GM12878 (cell line): Measurements from ENCODE around the gene CDK16. TPM values are rescaled to one million over a fixed set of nuclear protein-coding genes. Genes with fewer than 3 reads are reported as not detected.

ENCODE experiments used
- ATAC-seq: fragments of 200-7000 bp; cut with Tn5 transposase; 3 replicates; pipeline ENCODE4 v1.9.1; 2020; ENCODE audit warnings: mild to moderate bottlenecking, moderate library complexity
- BruUV-seq: library from RNA; stranded (reverse); fragments of 400-500 nt; replicated peaks from 2 replicates; lab custom pipeline; 2021; lab: Mats Ljungman, UMichigan
- CTCF ChIA-PET: fragments of 300-600 bp; sonication (Branson Sonifier 250); formaldehyde crosslinking; extraction: SDS; loops from one replicate; lab custom pipeline; 2021; ENCODE audit warnings: inconsistent platforms; lab: Yijun Ruan, JAX
- POLR2A ChIA-PET: fragments of 350-600 bp; formaldehyde crosslinking; extraction: SDS; loops from one replicate; lab custom pipeline; 2021; ENCODE audit warnings: inconsistent platforms; lab: Charles Lee
- RAD21 ChIA-PET: fragments of 300-600 bp; sonication (Branson Sonifier 250); formaldehyde crosslinking; loops from one replicate; lab custom pipeline; 2023; ENCODE audit warnings: antibody characterized with exemption; ENCODE audit not compliant: unreplicated experiment; lab: Charles Lee
- SMC1A ChIA-PET: fragments of 300-600 bp; sonication (Branson Sonifier 250); formaldehyde crosslinking; loops from one replicate; lab custom pipeline; 2023; ENCODE audit not compliant: unreplicated experiment, uncharacterized antibody; lab: Charles Lee
- DNase-seq: peaks from one replicate; pipeline ENCODE4 v3.0.0-alpha.2; 2011; ENCODE audit warnings: low read depth, low spot score
- FAIRE-seq: peaks from 3 replicates; lab custom pipeline; 2011; peaks lifted over from hg19 to GRCh38; lab: Jason Lieb, UNC
- H2AFZ ChIP-seq: 2 replicates; pipeline ENCODE4 v1.6.0; 2011; ENCODE audit warnings: low read depth, low read length, control low read depth; ENCODE audit not compliant: control insufficient read depth
- H3K27ac ChIP-seq: 2 replicates; pipeline ENCODE4 v1.5.1; 2011; ENCODE audit warnings: control low read depth; ENCODE audit not compliant: control insufficient read depth, insufficient read depth
- H3K27me3 ChIP-seq, 2 experiments: replicated peaks in 1 of 2; 2 replicates each; pipeline versions ENCODE4 v1.6.0 to v1.6.1; 2011; ENCODE audit warnings: low read length in 1 of 2; ENCODE audit not compliant: control insufficient read depth in 2 of 2, insufficient read depth in 2 of 2
- H3K36me3 ChIP-seq, 2 experiments: 2 replicates each; pipeline ENCODE4 v1.5.1; 2011; ENCODE audit warnings: low read length in 1 of 2; ENCODE audit not compliant: control insufficient read depth in 2 of 2, insufficient read depth in 2 of 2
- H3K4me1 ChIP-seq: 2 replicates; pipeline ENCODE4 v1.6.1; 2011; ENCODE audit warnings: mild to moderate bottlenecking, low read length, moderate library complexity, mixed read lengths; ENCODE audit not compliant: control insufficient read depth, insufficient read depth
- H3K4me2 ChIP-seq: 2 replicates; pipeline ENCODE4 v1.6.0; 2011; ENCODE audit warnings: control low read depth; ENCODE audit not compliant: control insufficient read depth, insufficient read depth
- H3K4me3 ChIP-seq: fragments of 200-600 bp; sonication (generic); 2 replicates; pipeline ENCODE4 v1.5.1; 2016
- H3K79me2 ChIP-seq: 2 replicates; pipeline ENCODE4 v1.6.0; 2011; ENCODE audit warnings: low read length; ENCODE audit not compliant: control insufficient read depth, insufficient read depth
- H3K9ac ChIP-seq: 2 replicates; pipeline ENCODE4 v1.8.0; 2011; ENCODE audit warnings: low read length, control low read depth, mixed read lengths; ENCODE audit not compliant: control insufficient read depth, insufficient read depth
- H3K9me3 ChIP-seq: replicated peaks from 3 replicates; pipeline ENCODE4 v1.5.1; 2011; ENCODE audit warnings: mild to moderate bottlenecking, low read length; ENCODE audit not compliant: control insufficient read depth, insufficient read depth
- H4K20me1 ChIP-seq: 2 replicates; pipeline ENCODE4 v1.6.0; 2011; ENCODE audit not compliant: control insufficient read depth, insufficient read depth
- CTCF ChIP-seq, 3 experiments: IDR thresholded peaks in 2 of 3; conservative IDR thresholded peaks in 1 of 3; 2 replicates each; pipeline ENCODE4 v1.5.1; 2011; ENCODE audit warnings: low read depth in 3 of 3, low read length in 3 of 3, mild to moderate bottlenecking in 3 of 3, control low read depth in 2 of 3, moderate library complexity in 2 of 3, inconsistent platforms in 1 of 3, mixed read lengths in 1 of 3; ENCODE audit not compliant: control insufficient read depth in 2 of 3, insufficient read depth in 1 of 3; ENCODE audit errors: extremely low read depth in 1 of 3
- CUX1 ChIP-seq: IDR thresholded peaks from 2 replicates; pipeline ENCODE4 v1.6.1; 2012; ENCODE audit warnings: improper control_type of control experiment, low read depth, low read length; ENCODE audit not compliant: insufficient replicate concordance
- E4F1 ChIP-seq: fragments of 450-650 bp; IDR thresholded peaks from 2 replicates; pipeline ENCODE4 v1.6.1; 2018; ENCODE audit warnings: borderline replicate concordance, mild to moderate bottlenecking; ENCODE audit not compliant: partially characterized antibody
- JUND ChIP-seq: IDR thresholded peaks from 2 replicates; pipeline ENCODE4 v1.6.1; 2012; ENCODE audit warnings: low read depth, mild to moderate bottlenecking, low read length, improper control_type of control experiment, moderate library complexity
- MTA3 ChIP-seq: IDR thresholded peaks from 2 replicates; pipeline ENCODE4 v1.6.1; 2012; ENCODE audit warnings: low read length, inconsistent platforms, borderline replicate concordance
- SREBF1 ChIP-seq: IDR thresholded peaks from 2 replicates; pipeline ENCODE4 v1.6.1; 2012; ENCODE audit warnings: mild to moderate bottlenecking, low read length
- TARDBP ChIP-seq: IDR thresholded peaks from 2 replicates; pipeline ENCODE4 v1.6.1; 2016; ENCODE audit warnings: borderline replicate concordance
- WGBS: methylation state at CpG from one replicate; pipeline ENCODE4 v1.1.6; 2016; ENCODE audit warnings: low lambda C conversion rate; ENCODE audit not compliant: insufficient replicate concordance, insufficient coverage; ENCODE audit errors: missing lambda C conversion rate; 5-methylcytosine and 5-hydroxymethylcytosine counted together
- in situ Hi-C: fragments of 300-500 bp; cut with MboI; formaldehyde crosslinking; loops from 9 replicates; pipeline ENCODE4 v1.14.3; 2018; ENCODE audit warnings: mixed read lengths
- intact Hi-C: fragments of 100-400 bp; cut with micrococcal nuclease; formaldehyde crosslinking; loops from one replicate; pipeline ENCODE4 v1.14.2; 2022; ENCODE audit not compliant: unreplicated experiment
- polyA plus RNA-seq, 11 experiments: library from polyadenylated mRNA; depleted of rRNA in 4 of 11; unstranded in 6 of 11; stranded (reverse) in 5 of 11; fragments of >200 nt; fragmentation: Nextera tagmentation in 4 of 11; fragmentation: Illumina TruSeq in 1 of 11; extraction: Ambion mirVana in 4 of 11; extraction: Trizol in 1 of 11; gene quantifications; 1 replicate in 1 of 11; 2 replicates in 10 of 11; pipeline versions ENCODE4 v1.2.1 to v1.2.3, GENCODE V29; 2011 to 2016; ENCODE audit warnings: inconsistent platforms in 2 of 11, missing spikeins in 2 of 11, low read depth in 1 of 11
- total RNA-seq, 4 experiments: library from RNA; depleted of rRNA in 3 of 4; stranded (reverse); fragments of >200 nt in 3 of 4; fragmentation: Illumina TruSeq in 1 of 4; extraction: Trizol in 1 of 4; gene quantifications; 2 replicates each; pipeline versions ENCODE4 v1.2.1 to v1.2.3, GENCODE V29; 2013 to 2021

Gene CDK16
- total and polyA plus RNA-seq, 10 of the 15 experiments (the other 5 are each of a cell fraction or from before 2014, with no cell fraction given) = 2.4 to 75.1 (median 48.2) TPM

GRCh38 chrX:47196098-47196497 lies 22.4 kb upstream of the CDK16 start:
- 94% methylated on average over 3 of the region's 3 CpGs for WGBS
- Histone ChIP-seq H3K27ac (0 out of 2 replicates have a peak overlapping the region, but pooled peaks have one; percentile 6), H3K4me3 (peak overlapping the region; percentile 13), H4K20me1 (peaks cover 9% of the 10 kb centered on the region; the same call in 1 of the 2 replicates), H3K9ac (no peak overlapping the region; the same call in 1 of the 2 replicates), H3K9me3 (no peaks in the 10 kb centered on the region), H3K36me3 (peaks cover 20 to 24% of the 10 kb centered on the region in 2 experiments; a peak in 3 of 4 replicates), H3K79me2 (peaks cover 56% of the 10 kb centered on the region), H2AFZ (no peak overlapping the region), H3K27me3 (no peaks in the 10 kb centered on the region), H3K4me1 (peaks cover 13% of the 10 kb centered on the region), H3K4me2 (peak overlapping the region; percentile 77)
- FAIRE-seq = no peak
- ChIA-PET RAD21 (interaction anchor here (0.6 to 1.6 kb wide), 4 partner anchors 36 to 327 kb away, joined by 3 to 4 read pairs (median 4); partner anchors contain the start of gene USP11), POLR2A (interaction anchor here (0.9 kb wide), 1 partner anchor 22 kb away, joined by 3 read pairs; no protein-coding TSS in a partner anchor), CTCF (no interaction called here), SMC1A (interaction anchor here (0.6 to 3.1 kb wide), 4 partner anchors 10 to 188 kb away, joined by 3 to 20 read pairs (median 3); no protein-coding TSS in a partner anchor)
- in situ Hi-C loops = loop anchor here (5.0 to 10.0 kb wide), 2 partner anchors 326 to 459 kb away; partner anchors contain the start of genes ELK1 and UXT
- BruUV-seq = no TSS peak
- no peak for ATAC-seq
- DNase-seq = no peak
- intact Hi-C loops = no loop called here
- TF ChIP-seq TARDBP = no peak
- no peak for TF ChIP-seq MTA3
- no peak for TF ChIP-seq SREBF1
- no peak for TF ChIP-seq E4F1
- TF ChIP-seq CUX1 = no peak
- no peak for TF ChIP-seq JUND
- no peak for TF ChIP-seq CTCF (IDR thresholded peaks at IDR 0.05 in 2 of 3, conservative IDR thresholded peaks at IDR 0.05 in 1 of 3; ENCODE audit: control insufficient read depth in 2 of 3, extremely low read depth in 1 of 3, insufficient read depth in 1 of 3, low read depth in 3 of 3, low read length in 3 of 3)
